ENCODE measurements around the gene PRICKLE4. TPM values are rescaled to one million over a fixed set of nuclear protein-coding genes. Genes with fewer than 3 reads are reported as not detected.

PRICKLE4 gene
- total RNA-seq, 1 experiment from 2014 or later, result 1.6 TPM

- TF ChIP-seq POLR2AphosphoS5 (IDR thresholded peaks at IDR 0.05; ENCODE audit: low read depth, low read length) (no peak), TCF7L2 (IDR thresholded peaks at IDR 0.05; ENCODE audit: low read depth, low read length) (no peak), SIN3A (IDR thresholded peaks at IDR 0.05; ENCODE audit: borderline replicate concordance, insufficient read depth, low read depth, low read length) (no peak), CTCF (IDR thresholded peaks at IDR 0.05) (no peak), REST (IDR thresholded peaks at IDR 0.05; ENCODE audit: insufficient read depth in 1 of 2, low read depth in 2 of 2, low read length in 1 of 2) (no peak)
- in situ Hi-C loops (cut with HindIII; ENCODE audit: low pct_unique_long_range_greater_than_20kb, low sequenced_read_pairs), result no loop called here
- H3K27me3 ChIP-seq (ENCODE audit: control insufficient read depth, insufficient read depth, low read length), result no peaks in the 10 kb centered on the region
- H3K4me1 ChIP-seq (ENCODE audit: control insufficient read depth, insufficient read depth, low read length), result no peaks in the 10 kb centered on the region
- no peaks in the 10 kb centered on the region for H3K9me3 ChIP-seq (ENCODE audit: control insufficient read depth, insufficient read depth, low read depth, low read length)
- POLR2A ChIA-PET, result interaction anchor here (0.7 kb wide), 1 partner anchor 1029 kb away, joined by 7 read pairs; no protein-coding TSS in a partner anchor
- CTCF ChIA-PET, result no interaction called here
- H3K27ac ChIP-seq (ENCODE audit: low read length), result no peak overlapping the region
- no peaks in the 10 kb centered on the region for H3K36me3 ChIP-seq (ENCODE audit: control insufficient read depth, insufficient read depth, low read length)
- H3K4me3 ChIP-seq (ENCODE audit: low read depth in 2 of 2, low read length in 2 of 2), result no peak overlapping the region
- no TSS peak for BruUV-seq (replicated peaks)
- ATAC-seq (no peak), DNase-seq (ENCODE audit: low read depth, low spot score) (no peak)
- intact Hi-C loops (cut with micrococcal nuclease; ENCODE audit: unreplicated experiment), result no loop called here
Measured at GRCh38 chr6:41824571-41825569, 44.3 kb downstream of the PRICKLE4 start.

GRCh38 chr6:41826343-41827022 lies 45.9 kb downstream of the PRICKLE4 start:
- POLR2A ChIA-PET, result no interaction called here
- H3K27me3 ChIP-seq (ENCODE audit: control insufficient read depth, insufficient read depth, low read length), result no peaks in the 10 kb centered on the region
- no peak for TF ChIP-seq CTCF (IDR thresholded peaks at IDR 0.05)
- TF ChIP-seq TCF7L2 (IDR thresholded peaks at IDR 0.05; ENCODE audit: low read depth, low read length), result no peak
- TF ChIP-seq SIN3A (IDR thresholded peaks at IDR 0.05; ENCODE audit: borderline replicate concordance, insufficient read depth, low read depth, low read length), result no peak
- no peak for TF ChIP-seq REST (IDR thresholded peaks at IDR 0.05; ENCODE audit: insufficient read depth in 1 of 2, low read depth in 2 of 2, low read length in 1 of 2)
- no peak for TF ChIP-seq POLR2AphosphoS5 (IDR thresholded peaks at IDR 0.05; ENCODE audit: low read depth, low read length)
- no peak for ATAC-seq
- H3K4me3 ChIP-seq (ENCODE audit: low read depth in 2 of 2, low read length in 2 of 2), result no peak overlapping the region
- DNase-seq (ENCODE audit: low read depth, low spot score), result no peak
- intact Hi-C loops (cut with micrococcal nuclease; ENCODE audit: unreplicated experiment) (no loop called here), in situ Hi-C loops (cut with HindIII; ENCODE audit: low pct_unique_long_range_greater_than_20kb, low sequenced_read_pairs) (no loop called here)
- no peaks in the 10 kb centered on the region for H3K4me1 ChIP-seq (ENCODE audit: control insufficient read depth, insufficient read depth, low read length)
- no peaks in the 10 kb centered on the region for H3K9me3 ChIP-seq (ENCODE audit: control insufficient read depth, insufficient read depth, low read depth, low read length)
- H3K27ac ChIP-seq (ENCODE audit: low read length), result no peak overlapping the region
- CTCF ChIA-PET, result no interaction called here
- BruUV-seq (replicated peaks), result no TSS peak
- H3K36me3 ChIP-seq (ENCODE audit: control insufficient read depth, insufficient read depth, low read length), result no peaks in the 10 kb centered on the region

Data from Panc1 (cell line).